Stimulated activated CD4-positive, alpha-beta T cell treated with anti-CD3 and anti-CD28 coated beads, Interleukin-2, amount 100 ng/mL, for 24 hours (primary cell): Measurements from ENCODE around the gene DSE.
A peak's percentile ranks its signal among the peaks of the same experiment; 100 is the strongest.

ENCODE experiments used
- DNase-seq, 2 donors: peaks; one replicate each; pipeline ENCODE4 v3.0.0-alpha.2; 2020

Gene DSE

DNA sequence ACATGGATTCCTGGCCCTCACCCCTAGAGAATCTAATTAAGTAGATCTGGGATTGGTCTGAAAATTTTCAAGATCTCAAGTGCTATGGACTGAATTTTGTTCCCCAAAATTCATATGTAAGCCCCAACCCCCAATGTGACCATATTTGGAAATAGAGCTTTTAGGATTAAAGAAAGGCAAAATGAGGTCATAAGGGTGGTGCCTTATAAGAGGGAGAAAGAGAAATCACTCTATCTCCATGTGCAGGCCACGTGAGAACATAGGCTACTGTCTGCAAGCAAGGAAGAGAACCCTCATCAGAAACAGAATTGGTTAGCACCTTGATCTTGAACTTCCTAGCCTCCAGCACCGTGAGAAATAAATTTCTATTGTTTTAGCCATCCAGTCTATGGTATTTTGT, 8.5 kb upstream of the DSE start:
- no peak for DNase-seq

GRCh38 chr6:116363759-116364158, 7.0 kb upstream of the DSE start:
- no peak for DNase-seq

DNA sequence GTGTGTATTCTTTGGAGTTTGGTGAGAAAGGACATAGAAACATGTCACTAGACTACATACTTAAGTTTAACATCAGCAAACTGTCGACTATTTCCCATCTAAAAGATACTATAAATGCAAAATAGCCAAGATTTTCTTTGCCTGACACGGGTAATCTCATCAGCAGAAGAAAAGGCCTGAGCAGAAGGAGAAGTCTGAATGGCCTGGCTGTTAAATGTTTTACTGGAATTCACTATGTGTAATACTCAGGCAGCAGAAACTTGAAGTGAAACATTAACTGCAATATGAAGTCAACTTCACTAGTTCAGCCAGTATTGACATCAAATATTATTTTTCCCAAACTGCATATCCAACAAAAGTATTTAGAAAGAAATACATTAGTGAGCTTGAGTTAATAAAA, 6.4 kb upstream of the DSE start:
- DNase-seq, result no peak

DNA sequence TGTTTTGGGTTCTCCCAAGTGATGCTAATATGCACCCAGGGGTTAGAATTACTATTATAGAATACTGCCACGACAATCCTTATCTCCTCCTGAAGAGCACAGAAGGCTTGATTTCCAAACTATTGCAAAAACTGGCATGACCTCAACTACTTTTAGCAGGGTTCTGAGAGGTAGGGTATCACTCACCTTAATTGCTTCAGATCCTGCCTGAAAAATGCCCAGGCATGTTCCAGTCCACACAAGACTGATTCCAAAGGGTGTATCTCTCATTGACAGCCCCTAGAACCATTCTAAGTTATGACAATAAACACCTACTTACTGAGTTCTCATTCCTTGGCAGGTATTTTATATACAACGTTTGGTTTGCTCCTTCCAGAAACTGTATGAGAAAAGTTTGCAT, 5.0 kb upstream of the DSE start:
- no peak for DNase-seq

GRCh38 chr6:116366740-116367275, 3.9 kb upstream of the DSE start:
- DNase-seq, result no peak

DNA sequence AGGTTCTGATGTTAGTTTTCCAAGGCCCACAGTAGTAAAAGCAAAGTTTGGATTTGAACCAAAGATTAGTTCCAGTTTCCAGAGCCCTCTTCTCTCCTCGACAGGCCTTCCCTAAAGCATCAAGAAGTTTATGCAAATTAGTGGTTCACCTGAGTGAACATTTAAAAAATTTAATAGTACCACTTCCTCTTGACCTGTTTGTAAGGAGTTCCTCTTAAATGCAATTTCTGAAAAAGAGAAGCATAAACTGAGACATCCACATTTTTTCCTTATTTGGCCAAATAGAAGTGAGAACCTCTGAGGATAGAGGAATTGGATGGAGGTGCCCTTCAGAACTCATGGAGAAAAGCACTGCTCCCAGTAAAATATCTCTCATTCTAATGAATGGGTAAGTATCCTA, 1.2 kb upstream of the DSE start:
- no peak for DNase-seq

DNA sequence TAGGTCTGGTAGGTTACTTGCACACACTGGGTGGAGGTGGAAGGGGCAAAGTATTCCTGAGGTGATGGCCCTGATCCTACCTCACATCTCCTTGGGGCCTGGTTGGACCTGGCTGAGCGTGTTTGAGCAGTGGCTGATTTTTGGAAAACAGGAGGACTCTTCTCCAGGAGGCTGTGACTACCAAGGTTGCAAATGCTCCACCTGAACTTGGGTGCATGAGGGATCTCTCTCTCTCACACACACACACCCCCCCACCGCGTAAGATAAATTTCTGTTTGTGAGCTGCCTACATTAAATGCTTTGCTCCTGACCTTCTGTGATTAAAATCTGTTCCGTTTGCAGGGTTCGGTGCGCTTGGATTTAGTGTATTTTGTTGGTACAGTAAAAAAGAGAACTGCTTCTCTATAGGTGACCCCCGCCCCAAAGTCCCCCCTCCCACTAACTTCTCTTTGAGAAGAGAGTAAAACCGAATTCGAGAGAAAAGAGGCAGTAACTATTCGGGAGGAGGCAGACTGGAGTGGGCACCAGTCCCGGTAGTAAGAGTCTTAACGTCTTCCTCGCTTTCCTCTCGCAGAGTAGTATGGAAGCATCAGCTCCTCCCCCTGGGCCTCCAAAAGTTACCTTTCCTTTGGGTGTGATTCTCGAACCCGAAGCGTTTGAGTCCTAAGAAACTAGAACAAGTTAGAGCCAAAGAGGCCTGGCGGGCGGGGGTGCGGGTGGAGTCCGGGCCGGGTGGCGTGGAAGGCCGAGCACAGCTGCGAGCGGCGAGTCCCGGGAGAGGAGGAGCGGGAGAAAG, 585 bp upstream of the DSE start:
- DNase-seq, result no peak

- peak; percentile 38 to 55 for DNase-seq
These were observed 572 bp downstream of the DSE start for GRCh38 chr6:116371120-116371917.

DNA sequence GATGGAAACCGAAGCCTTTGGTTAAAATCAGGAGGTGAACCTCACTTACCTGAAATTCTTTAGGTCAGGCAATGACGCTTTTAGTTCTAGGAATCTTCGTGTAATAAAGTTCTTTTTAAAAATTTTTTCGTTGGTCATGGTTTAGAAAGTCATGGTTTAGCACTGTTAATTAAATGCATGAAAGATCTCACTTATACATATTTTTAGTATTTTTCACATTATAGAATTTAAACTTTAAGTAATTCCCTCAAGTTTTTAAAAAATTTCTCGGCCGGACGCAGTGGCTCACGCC, 1.1 kb downstream of the DSE start:
- no peak for DNase-seq

GRCh38 chr6:116373300-116373699, 2.6 kb downstream of the DSE start:
- no peak for DNase-seq

GRCh38 chr6:116373940-116374339, 3.2 kb downstream of the DSE start:
- no peak for DNase-seq

DNA sequence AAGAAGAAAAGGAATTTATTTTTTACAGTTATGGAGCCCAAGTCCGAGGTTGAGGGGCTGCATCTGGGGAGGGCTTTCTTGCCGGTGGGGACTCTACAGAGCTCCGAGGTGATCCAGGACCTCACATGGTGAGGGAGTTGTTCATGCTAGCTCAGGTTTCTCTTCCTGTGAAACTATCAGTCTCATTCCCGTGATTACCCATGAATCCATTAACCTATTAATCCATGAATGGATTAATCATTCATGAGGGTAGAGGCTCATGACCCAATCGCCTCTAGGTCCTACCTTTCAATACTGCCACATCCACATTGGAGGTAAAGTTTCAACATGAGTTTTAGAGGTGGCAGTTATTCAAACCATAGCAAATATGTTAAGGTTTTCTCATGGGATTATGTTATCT, 3.8 kb downstream of the DSE start:
- DNase-seq, result no peak

DNA sequence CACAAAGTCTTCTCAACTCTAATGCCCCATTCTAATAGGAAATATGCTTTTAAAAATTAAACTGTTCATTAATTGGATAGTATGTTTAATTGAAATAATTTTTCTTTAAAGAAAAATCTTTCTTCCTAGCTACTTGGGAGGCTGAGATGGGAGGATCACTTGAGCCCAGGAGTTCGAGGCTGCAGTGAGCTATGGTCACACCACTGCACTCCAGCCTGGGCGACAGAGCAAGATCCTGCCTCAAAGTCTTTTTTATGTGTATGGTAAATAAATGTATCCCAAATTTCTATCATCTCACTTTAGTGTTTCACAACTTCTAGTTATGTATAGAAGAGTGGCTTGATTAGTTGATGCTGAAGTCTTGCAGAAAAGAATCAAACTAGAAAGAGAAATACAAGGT, 4.5 kb downstream of the DSE start:
- DNase-seq, result no peak

DNA sequence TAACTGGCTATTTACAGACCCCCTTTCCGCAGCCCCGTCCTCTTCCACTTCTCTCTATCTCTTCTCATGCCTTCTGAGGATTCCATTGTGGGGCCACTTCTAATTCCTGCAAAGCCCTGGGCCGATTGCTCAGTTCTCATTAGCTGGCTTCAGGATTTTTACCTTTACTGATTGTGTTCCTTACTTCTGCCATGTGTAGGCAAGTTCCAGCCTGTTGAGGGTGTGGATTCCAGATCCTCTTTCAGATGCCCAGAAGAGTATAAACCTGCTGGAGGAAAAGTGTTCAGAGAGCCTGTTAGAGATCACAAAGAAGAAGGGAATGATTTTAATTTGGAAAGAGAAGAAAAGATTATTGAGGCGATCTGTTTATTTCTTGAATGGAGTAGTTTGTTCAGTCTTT, 5.4 kb downstream of the DSE start:
- no peak for DNase-seq

GRCh38 chr6:116379764-116380163, 9.0 kb downstream of the DSE start:
- no peak for DNase-seq

GRCh38 chr6:116380346-116380745, 9.6 kb downstream of the DSE start:
- no peak for DNase-seq

- no peak for DNase-seq
These were observed 10.3 kb downstream of the DSE start for GRCh38 chr6:116381000-116381399.

DNA sequence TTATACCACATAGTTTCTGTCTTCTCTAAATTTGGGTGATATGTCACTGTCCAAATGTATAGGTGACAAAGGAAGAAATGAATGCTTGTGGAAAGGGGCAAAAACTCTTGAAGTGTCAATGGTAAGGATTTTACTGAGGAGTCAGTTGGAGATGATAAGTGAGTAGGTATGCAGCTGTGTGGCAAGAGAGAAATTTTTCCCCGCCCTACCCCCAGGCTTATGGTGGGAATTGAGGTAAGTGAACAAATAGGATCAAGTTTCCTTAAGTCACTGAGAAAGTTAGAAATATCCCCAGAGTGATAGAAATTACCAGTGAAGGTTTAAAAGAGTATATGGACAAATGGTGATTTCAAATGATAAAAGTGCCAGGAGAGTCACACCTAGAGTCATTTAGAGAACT, 11.8 kb downstream of the DSE start:
- DNase-seq, result no peak

- DNase-seq, result no peak
These were observed 14.1 kb downstream of the DSE start for GRCh38 chr6:116384727-116385458.

- no peak for DNase-seq
These were observed 14.7 kb downstream of the DSE start for GRCh38 chr6:116385459-116385802.

- no peak for DNase-seq
These were observed 15.2 kb downstream of the DSE start for GRCh38 chr6:116385921-116386320.

DNA sequence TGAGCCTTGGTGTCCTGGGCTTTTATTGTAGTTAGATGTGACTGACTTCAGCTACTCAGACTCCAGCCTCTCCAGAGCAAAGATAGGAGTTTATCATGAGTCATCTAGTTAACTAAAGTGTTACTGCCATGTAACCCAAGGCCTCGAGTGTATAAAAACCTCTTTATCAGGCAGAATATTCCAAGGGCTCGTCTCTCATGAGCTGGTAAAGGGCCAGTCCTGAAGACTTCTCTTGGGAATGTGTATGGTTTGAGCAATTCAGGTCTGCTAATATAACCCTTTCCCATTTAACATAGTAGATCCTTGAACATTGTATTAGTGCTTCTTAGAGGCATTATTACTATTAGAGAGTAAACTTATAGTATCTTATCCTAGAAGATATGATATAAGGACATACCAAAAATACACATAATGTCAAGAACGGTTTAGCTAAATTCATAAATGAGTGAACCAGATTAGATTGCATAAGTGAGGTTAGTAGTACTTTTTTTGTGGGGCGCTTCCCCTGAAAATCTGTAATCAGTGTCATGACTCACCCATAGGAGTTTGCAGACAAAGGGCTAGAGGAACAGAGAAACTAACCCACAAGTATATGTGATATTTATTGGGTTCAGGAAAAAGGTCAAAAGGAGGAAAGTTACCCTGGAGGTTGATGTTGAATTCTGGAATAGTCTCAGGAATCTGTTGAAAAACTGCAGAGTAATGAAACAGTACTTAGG, 16.0 kb downstream of the DSE start:
- DNase-seq, result no peak

- no peak for DNase-seq
These were observed 16.6 kb downstream of the DSE start for GRCh38 chr6:116387374-116387773.
